Body of pancreas (tissue), 4 donors: ENCODE data around the gene DMD. TPM values are rescaled to one million over a fixed set of nuclear protein-coding genes. Genes with fewer than 3 reads are reported as not detected.
A peak's percentile ranks its signal among the peaks of the same experiment; 100 is the strongest.

Source experiments
- ATAC-seq: fragments of 150-250 bp; one replicate; pipeline ENCODE4 v1.9.1; 2016
- DNase-seq, 4 donors: peaks; one replicate each; pipeline ENCODE4 v3.0.0-alpha.2; 2019
- H3K27ac ChIP-seq, 4 donors: fragments of 200-600 bp; sonication (generic); 1 replicate in 3 of 4; 2 replicates in 1 of 4; pipeline versions ENCODE4 v1.5.1 to v1.6.1; 2016 to 2019; ENCODE audit warnings: mild to moderate bottlenecking in 1 of 4, mixed read lengths in 1 of 4, moderate library complexity in 1 of 4
- H3K27me3 ChIP-seq, 2 donors: fragments of 200-600 bp; sonication (generic); one replicate each; pipeline ENCODE4 v1.6.0; 2016; ENCODE audit warnings: mild to moderate bottlenecking in 1 of 2
- H3K36me3 ChIP-seq, 2 donors: fragments of 200-600 bp; sonication (generic); replicated peaks in 1 of 2; 2 replicates each; pipeline ENCODE4 v1.5.1; 2016; ENCODE audit warnings: low read depth in 2 of 2; ENCODE audit not compliant: insufficient read depth in 1 of 2
- H3K4me1 ChIP-seq: fragments of 200-600 bp; sonication (generic); one replicate; pipeline ENCODE4 v1.6.0; 2016
- H3K4me3 ChIP-seq, 2 donors: fragments of 200-600 bp; sonication (generic); 1 replicate in 1 of 2; 2 replicates in 1 of 2; pipeline ENCODE4 v1.5.1; 2016 to 2019
- H3K9me3 ChIP-seq, 3 donors: fragments of 200-600 bp; sonication (generic); 1 replicate in 2 of 3; 2 replicates in 1 of 3; pipeline ENCODE4 v1.5.1; 2016
- POLR2A ChIP-seq, 3 donors: fragments of 450-650 bp; IDR thresholded peaks; one replicate each; pipeline ENCODE4 v1.6.1; 2016; ENCODE audit warnings: antibody characterized with exemption in 3 of 3, mild to moderate bottlenecking in 2 of 3
- WGBS, 2 donors: methylation state at CpG; one replicate each; pipeline ENCODE4 v1.1.5; 2017; 5-methylcytosine and 5-hydroxymethylcytosine counted together
- intact Hi-C: fragments of 100-400 bp; cut with DNase I; formaldehyde crosslinking; loops from one replicate; pipeline ENCODE4 v1.15.1; 2023
- total RNA-seq, 2 donors: library from RNA; depleted of rRNA; stranded (reverse); fragments of >200 nt; gene quantifications; one replicate each; pipeline ENCODE4 v1.1.0, GENCODE V29; 2016
- TF ChIP-seq, protein P1 (sequence below), 7 experiments: fragments of 450-650 bp in 4 of 7; fragments of 200-600 bp in 3 of 7; sonication (generic) in 3 of 7; IDR thresholded peaks; one replicate each; pipeline ENCODE4 v1.5.1; 2016 to 2019; ENCODE audit warnings: antibody characterized with exemption in 7 of 7

The DMD gene
- total RNA-seq, 2 donors from 2014 or later, result 28.5 to 38.6 TPM

- no peak for DNase-seq
- intact Hi-C loops, result no loop called here
- WGBS, 2 donors, result 78 to 81% methylated on average over 6 of the region's 6 CpGs
These were observed 714.7 kb downstream of the DMD start for GRCh38 chrX:32496671-32497070.

GRCh38 chrX:32495855-32496254, 715.5 kb downstream of the DMD start:
- ATAC-seq, result no peak
- H3K4me1 ChIP-seq, result no peaks in the 10 kb centered on the region
- TF ChIP-seq POLR2A (IDR thresholded peaks at IDR 0.05), result no peak
- TF ChIP-seq, protein P1, sequence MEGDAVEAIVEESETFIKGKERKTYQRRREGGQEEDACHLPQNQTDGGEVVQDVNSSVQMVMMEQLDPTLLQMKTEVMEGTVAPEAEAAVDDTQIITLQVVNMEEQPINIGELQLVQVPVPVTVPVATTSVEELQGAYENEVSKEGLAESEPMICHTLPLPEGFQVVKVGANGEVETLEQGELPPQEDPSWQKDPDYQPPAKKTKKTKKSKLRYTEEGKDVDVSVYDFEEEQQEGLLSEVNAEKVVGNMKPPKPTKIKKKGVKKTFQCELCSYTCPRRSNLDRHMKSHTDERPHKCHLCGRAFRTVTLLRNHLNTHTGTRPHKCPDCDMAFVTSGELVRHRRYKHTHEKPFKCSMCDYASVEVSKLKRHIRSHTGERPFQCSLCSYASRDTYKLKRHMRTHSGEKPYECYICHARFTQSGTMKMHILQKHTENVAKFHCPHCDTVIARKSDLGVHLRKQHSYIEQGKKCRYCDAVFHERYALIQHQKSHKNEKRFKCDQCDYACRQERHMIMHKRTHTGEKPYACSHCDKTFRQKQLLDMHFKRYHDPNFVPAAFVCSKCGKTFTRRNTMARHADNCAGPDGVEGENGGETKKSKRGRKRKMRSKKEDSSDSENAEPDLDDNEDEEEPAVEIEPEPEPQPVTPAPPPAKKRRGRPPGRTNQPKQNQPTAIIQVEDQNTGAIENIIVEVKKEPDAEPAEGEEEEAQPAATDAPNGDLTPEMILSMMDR (IDR thresholded peaks at IDR 0.05), result no peak
- H3K27ac ChIP-seq, result no peak overlapping the region
- DNase-seq, result no peak
- no peaks in the 10 kb centered on the region for H3K27me3 ChIP-seq
- no peaks in the 10 kb centered on the region for H3K36me3 ChIP-seq
- no peaks in the 10 kb centered on the region for H3K9me3 ChIP-seq
- H3K4me3 ChIP-seq, result no peak overlapping the region
- intact Hi-C loops, result no loop called here

More at GRCh38 chrX:32496671-32497070, 714.7 kb downstream of the DMD start:
- H3K4me1 ChIP-seq, result no peaks in the 10 kb centered on the region
- H3K27ac ChIP-seq, result no peak overlapping the region
- no peak overlapping the region for H3K4me3 ChIP-seq
- no peak for ATAC-seq
- H3K27me3 ChIP-seq, result no peaks in the 10 kb centered on the region
- TF ChIP-seq, protein P1 (IDR thresholded peaks at IDR 0.05), result no peak
- no peak for TF ChIP-seq POLR2A (IDR thresholded peaks at IDR 0.05)
- no peaks in the 10 kb centered on the region for H3K9me3 ChIP-seq
- no peaks in the 10 kb centered on the region for H3K36me3 ChIP-seq

- Histone ChIP-seq H3K27ac (no peak overlapping the region), H3K4me1 (no peaks in the 10 kb centered on the region), H3K9me3 (no peaks in the 10 kb centered on the region), H3K4me3 (no peak overlapping the region), H3K36me3 (no peaks in the 10 kb centered on the region), H3K27me3 (no peaks in the 10 kb centered on the region)
- ATAC-seq (no peak), DNase-seq (no peak)
- TF ChIP-seq, protein P1 (IDR thresholded peaks at IDR 0.05), result no peak
- no peak for TF ChIP-seq POLR2A (IDR thresholded peaks at IDR 0.05)
- WGBS, 2 donors, result 69 to 70% methylated on average over 3 of the region's 3 CpGs
- intact Hi-C loops, result no loop called here
These were observed 722.2 kb downstream of the DMD start for GRCh38 chrX:32489125-32489524.

DNA sequence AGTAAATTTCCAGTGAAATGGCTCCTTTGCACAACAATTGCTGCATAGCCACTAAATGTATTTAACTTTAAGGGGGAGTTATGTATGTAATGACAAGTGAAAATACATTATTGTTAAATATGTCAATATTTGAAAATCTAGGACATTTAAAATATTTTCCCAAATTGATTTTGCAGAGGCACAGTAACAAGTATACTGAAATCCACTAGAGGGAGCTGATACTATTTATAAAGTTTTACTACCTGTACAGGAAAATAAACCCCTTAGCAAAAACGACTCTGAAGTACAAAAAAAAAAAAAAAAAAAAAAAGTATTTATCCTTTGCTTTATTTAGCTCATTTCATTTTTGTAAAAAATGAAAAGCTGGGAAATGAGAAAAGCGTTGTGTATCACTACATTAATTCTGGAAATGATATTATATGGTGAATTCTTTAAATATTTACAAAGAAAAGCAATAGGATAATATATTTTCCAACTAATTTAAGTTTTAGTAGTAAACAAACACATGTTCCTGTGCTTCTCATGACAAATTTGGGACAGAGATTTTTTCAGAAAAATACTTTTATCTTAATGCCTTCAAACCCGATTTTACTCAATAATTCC, 727.7 kb downstream of the DMD start:
- no peaks in the 10 kb centered on the region for H3K27me3 ChIP-seq
- intact Hi-C loops, result no loop called here
- no peaks in the 10 kb centered on the region for H3K4me1 ChIP-seq
- H3K36me3 ChIP-seq, result no peaks in the 10 kb centered on the region
- no peak overlapping the region for H3K4me3 ChIP-seq
- WGBS, 2 donors, result 31 to 33% methylated on average over 3 of the region's 3 CpGs
- no peak overlapping the region for H3K27ac ChIP-seq
- H3K9me3 ChIP-seq, result no peaks in the 10 kb centered on the region
- TF ChIP-seq POLR2A (IDR thresholded peaks at IDR 0.05), result no peak
- TF ChIP-seq, protein P1 (IDR thresholded peaks at IDR 0.05), result peak in 1 of 7 experiments; percentile 5
- ATAC-seq, result no peak
- DNase-seq, result no peak

GRCh38 chrX:32480019-32480418, 731.3 kb downstream of the DMD start:
- Histone ChIP-seq H3K36me3 (no peaks in the 10 kb centered on the region), H3K9me3 (no peaks in the 10 kb centered on the region), H3K27me3 (no peaks in the 10 kb centered on the region), H3K4me1 (no peaks in the 10 kb centered on the region), H3K4me3 (no peak overlapping the region), H3K27ac (no peak overlapping the region)
- TF ChIP-seq, protein P1 (IDR thresholded peaks at IDR 0.05), result no peak
- no peak for TF ChIP-seq POLR2A (IDR thresholded peaks at IDR 0.05)
- ATAC-seq (no peak), DNase-seq (no peak)
- intact Hi-C loops, result no loop called here
- WGBS, 2 donors, result 80 to 91% methylated on average over 2 of the region's 2 CpGs
